GM18526 (cell line): ENCODE results near the gene SRPK2.

Experiments
- POLR2A ChIP-seq: IDR thresholded peaks from 3 replicates; pipeline ENCODE4 v1.6.1; 2011; ENCODE audit not compliant: insufficient read length; ENCODE audit errors: extremely low read depth

Gene SRPK2

DNA sequence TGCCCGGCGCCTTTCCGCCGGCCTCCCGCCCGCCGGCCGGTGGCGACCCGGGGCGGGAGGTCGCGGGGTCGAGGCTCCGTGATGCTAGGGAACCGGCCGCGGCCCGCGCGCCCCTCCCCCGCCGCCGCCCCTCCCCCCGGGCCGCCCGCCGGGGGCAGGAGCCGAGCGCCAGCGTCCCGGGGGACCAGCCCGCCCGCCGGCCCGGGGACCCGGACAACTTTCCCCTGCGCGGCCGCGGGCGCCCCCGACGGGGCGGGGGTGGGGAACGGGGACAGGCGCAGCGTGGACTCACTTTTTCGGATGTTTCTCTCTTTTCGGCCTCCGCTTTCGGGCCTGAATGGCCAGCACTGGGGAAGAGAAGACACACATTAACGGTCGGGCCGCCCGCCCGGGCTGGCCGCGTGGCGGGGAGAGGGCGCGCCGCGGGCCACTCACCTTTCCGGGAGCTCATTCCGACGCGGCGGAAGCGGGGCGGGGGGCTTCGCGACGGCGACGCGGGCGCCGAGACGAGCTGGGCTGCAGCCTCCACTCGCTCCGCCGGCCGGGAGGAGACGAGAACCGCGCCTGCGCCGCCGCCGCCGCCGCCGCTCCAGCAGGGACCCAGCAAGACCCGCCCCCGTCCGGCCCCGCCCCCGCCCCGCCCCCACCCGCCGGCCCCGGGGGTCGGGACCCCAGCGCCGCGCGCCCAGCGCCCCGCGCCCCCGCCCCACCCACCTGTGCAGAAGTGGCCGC, at the start of gene SRPK2:
Gene SRPK2 (minus strand): TSS at position 566 of the 732 bp plus-strand sequence.
- TF ChIP-seq POLR2A, result peak; percentile 50

GRCh38 chr7:105438254-105438653, 49.5 kb upstream of the SRPK2 start:
- no peak for TF ChIP-seq POLR2A

- no peak for TF ChIP-seq POLR2A
These were observed 41.3 kb upstream of the SRPK2 start for GRCh38 chr7:105429746-105430612.

DNA sequence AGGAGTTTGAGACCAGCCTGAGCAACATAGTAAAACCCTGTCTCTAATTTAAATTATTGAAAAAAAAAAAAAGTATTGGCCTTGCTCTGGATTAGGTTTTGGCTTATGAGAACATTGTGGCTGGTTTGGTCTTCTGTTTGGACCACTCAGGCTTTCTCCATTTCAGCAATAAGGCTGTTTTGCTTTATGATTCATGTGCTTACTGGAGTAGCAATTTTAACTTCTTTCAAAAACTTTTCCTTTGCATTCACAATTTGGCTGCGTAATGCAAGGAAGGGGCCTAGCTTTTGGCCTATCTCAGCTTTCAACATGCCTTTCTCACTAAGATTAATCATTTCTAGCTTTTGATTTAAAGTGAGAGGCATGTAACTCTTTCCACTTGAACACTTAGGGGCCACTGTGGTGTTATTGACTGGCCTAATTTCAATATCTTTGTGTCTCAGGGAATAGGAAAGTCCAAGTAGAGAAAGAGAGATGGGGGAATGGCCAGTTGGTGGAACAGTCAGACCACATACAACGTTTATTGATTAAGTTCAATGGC, 38.0 kb upstream of the SRPK2 start:
- TF ChIP-seq POLR2A, result no peak

GRCh38 chr7:105423987-105424386, 35.3 kb upstream of the SRPK2 start:
- TF ChIP-seq POLR2A, result no peak

DNA sequence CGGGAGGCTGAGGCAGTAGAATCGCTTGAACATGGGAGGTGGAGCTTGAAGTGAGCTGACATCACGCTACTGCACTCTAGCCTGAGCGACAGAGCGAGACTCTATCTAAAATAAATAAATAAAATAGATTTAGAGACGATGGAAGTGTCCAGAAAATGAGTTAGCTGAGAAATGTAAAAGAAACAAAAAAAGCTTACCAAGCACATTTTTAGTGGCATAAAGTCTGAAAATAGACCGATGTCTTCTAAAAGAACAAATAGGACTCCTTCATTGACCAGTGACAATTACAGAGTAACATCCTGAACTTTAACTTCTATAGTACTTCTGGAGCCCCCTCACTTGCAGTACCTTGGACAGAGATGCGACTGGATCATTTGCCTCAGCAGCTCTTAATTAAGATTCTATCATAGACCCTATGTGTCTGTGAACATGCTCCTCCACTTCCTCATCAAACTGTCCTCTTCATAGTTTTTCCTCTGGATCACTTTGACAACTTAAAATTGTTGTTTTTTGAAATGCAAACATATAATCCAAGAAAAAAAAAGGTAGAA, 25.2 kb upstream of the SRPK2 start:
- no peak for TF ChIP-seq POLR2A

- TF ChIP-seq POLR2A, result no peak
These were observed 20.2 kb upstream of the SRPK2 start for GRCh38 chr7:105408791-105409410.

GRCh38 chr7:105403128-105403527, 14.4 kb upstream of the SRPK2 start:
- no peak for TF ChIP-seq POLR2A

DNA sequence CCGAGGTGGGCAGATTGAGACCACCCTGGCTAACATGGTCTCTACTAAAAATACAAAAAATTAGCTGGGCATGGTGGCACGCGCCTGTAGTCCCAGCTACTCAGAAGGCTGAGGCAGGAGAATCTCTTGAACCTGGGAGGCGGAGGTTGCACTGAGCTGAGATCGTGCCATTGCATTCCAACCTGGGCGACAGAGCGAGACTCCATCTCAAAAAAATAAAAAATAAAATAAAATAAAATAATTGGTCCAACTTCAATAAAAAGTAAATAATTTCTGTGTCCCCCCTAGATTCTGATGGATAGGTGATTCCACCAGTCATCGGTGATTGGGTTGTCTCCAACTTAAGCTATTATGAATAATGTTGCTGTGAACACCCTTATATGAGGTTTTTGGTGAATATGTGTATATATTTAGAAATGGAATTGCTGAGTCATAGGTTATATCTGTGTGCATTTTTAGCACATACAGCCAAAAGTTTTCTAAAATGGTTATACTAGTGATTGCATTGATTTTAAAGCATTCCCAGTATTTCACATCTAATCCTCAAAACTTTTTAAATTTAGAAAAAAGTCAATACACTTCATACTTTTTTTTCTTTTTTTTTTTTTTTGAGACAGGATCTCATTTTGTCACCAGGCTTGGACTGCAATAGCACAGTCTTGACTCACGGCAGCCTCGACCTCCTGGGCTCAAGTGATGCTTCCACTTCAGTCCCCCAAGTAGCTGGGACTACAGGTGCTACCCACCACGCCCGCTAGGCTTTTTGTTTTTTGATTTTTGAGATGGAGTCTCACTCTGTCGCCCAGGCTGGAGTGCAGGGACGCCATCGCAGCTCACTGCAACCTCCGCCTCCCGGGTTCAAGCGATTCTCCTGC, 13.7 kb upstream of the SRPK2 start:
- TF ChIP-seq POLR2A, result no peak

DNA sequence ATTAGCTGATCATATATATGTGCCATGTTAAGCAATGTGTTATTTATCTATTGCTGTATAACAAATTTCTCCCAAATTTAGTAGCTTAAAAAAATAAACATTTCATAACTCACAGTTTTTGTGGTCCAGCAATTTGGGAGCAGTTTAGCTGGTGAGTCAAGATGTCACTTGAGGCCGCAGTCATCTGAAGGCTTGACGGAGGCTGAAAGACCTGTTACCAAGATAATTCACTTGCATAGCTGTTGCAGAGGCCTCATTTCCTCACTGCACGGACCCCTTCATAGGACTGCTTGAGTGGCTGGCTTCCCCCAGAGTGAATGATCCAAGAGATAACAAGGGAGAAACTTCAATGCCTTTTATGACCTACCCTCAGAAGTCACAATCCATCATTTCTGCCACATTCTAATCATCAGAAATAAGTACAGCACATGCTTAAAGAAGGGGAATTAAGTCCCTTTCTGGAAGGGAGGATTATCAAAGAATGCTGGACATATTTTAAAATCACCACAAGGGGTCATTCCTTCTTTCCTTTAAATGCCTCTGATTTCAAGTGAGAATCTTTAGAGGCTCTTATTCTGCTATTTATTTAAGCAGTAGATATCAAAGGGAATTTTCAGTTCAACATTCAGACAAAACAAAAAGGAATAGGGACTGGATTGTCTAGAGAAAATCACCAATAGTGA, 10.5 kb upstream of the SRPK2 start:
- no peak for TF ChIP-seq POLR2A

GRCh38 chr7:105396566-105396965, 7.8 kb upstream of the SRPK2 start:
- TF ChIP-seq POLR2A, result no peak

DNA sequence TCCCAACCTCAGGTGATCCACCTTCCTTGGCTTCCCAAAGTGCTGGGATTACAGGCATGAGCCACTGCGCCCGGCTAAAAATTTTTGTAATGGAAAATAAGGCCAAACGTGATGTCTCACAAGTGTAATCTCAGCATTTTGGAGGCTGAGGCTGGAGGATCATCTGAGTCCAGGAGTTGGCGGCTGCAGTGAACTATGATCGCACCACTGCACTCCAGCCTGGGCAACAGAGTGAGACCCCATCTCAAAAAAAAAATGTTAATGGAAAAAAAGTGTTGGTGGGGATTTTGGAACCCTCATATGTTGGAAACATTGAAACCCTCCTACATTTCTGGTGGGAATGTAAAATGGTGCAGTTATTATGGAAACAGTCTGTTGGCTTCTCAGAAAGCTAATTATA, 2.7 kb upstream of the SRPK2 start:
- no peak for TF ChIP-seq POLR2A

GRCh38 chr7:105389889-105390288, 1.2 kb upstream of the SRPK2 start:
- no peak for TF ChIP-seq POLR2A
